HS-5 (cell line): ENCODE results near the gene CILP.

ENCODE experiments used
- DNase-seq: peaks from one replicate; pipeline ENCODE4 v3.0.0-alpha.2; 2012; ENCODE audit warnings: low read depth

CILP gene

GRCh38 chr15:65221697-65222096 lies 10.4 kb upstream of the CILP start:
- DNase-seq = no peak

- DNase-seq = no peak
These were observed 7.9 kb upstream of the CILP start for GRCh38 chr15:65219137-65219536.

- no peak for DNase-seq
These were observed 6.5 kb upstream of the CILP start for GRCh38 chr15:65217526-65218482.

- no peak for DNase-seq
These were observed 4.2 kb upstream of the CILP start for GRCh38 chr15:65215496-65215895.

GRCh38 chr15:65214010-65214409 lies 2.7 kb upstream of the CILP start:
- DNase-seq = no peak

- no peak for DNase-seq
These were observed 2.0 kb upstream of the CILP start for GRCh38 chr15:65213241-65213640.

- DNase-seq = no peak
These were observed 824 bp upstream of the CILP start for GRCh38 chr15:65212097-65212496.

- DNase-seq = no peak
These were observed 259 bp upstream of the CILP start for GRCh38 chr15:65211482-65211982.

- DNase-seq = no peak
These were observed 1.3 kb downstream of the CILP start for GRCh38 chr15:65209701-65210643.

- no peak for DNase-seq
These were observed 2.6 kb downstream of the CILP start for GRCh38 chr15:65208647-65209046.

- DNase-seq = no peak
These were observed 3.9 kb downstream of the CILP start for GRCh38 chr15:65207280-65207840.

- no peak for DNase-seq
These were observed 4.5 kb downstream of the CILP start for GRCh38 chr15:65206750-65207149.

GRCh38 chr15:65204931-65205660 lies 6.2 kb downstream of the CILP start:
- DNase-seq = no peak

- no peak for DNase-seq
These were observed 6.9 kb downstream of the CILP start for GRCh38 chr15:65204236-65204930.

GRCh38 chr15:65201918-65202317 lies 9.4 kb downstream of the CILP start:
- DNase-seq = no peak

GRCh38 chr15:65198571-65198970 lies 12.7 kb downstream of the CILP start:
- DNase-seq = no peak

- DNase-seq = no peak
These were observed 14.0 kb downstream of the CILP start for GRCh38 chr15:65197337-65197645.

GRCh38 chr15:65196637-65197336 lies 14.5 kb downstream of the CILP start:
- DNase-seq = no peak

- DNase-seq = no peak
These were observed 15.7 kb downstream of the CILP start for GRCh38 chr15:65195548-65195923.

GRCh38 chr15:65194826-65195547 lies 16.3 kb downstream of the CILP start:
- no peak for DNase-seq
